Endothelial cell of umbilical vein (primary cell): ENCODE measurements around the gene CSN1S1. TPM values are rescaled to one million over a fixed set of nuclear protein-coding genes. Genes with fewer than 3 reads are reported as not detected.

Experiments used
- Bru-seq: library from RNA; stranded (reverse); fragments of 400-500 nt; gene quantifications from one replicate; lab custom pipeline; 2021; lab: Mats Ljungman, UMichigan
- BruChase-seq, 2 experiments: library from RNA; stranded (reverse); fragments of 400-500 nt; gene quantifications; one replicate each; lab custom pipeline; 2021; lab: Mats Ljungman, UMichigan
- BruUV-seq: library from RNA; stranded (reverse); fragments of 400-500 nt; replicated peaks from 2 replicates; lab custom pipeline; 2021; lab: Mats Ljungman, UMichigan
- CTCF ChIA-PET: fragments of 300-600, 350-600 bp; sonication (Branson Sonifier 250); formaldehyde crosslinking; loops from one replicate; lab custom pipeline; 2021; ENCODE audit warnings: antibody characterized with exemption, inconsistent platforms; lab: Charles Lee
- POLR2A ChIA-PET: fragments of 300-600, 350-600 bp; sonication (Branson Sonifier 250); formaldehyde crosslinking; loops from one replicate; lab custom pipeline; 2021; ENCODE audit warnings: antibody characterized with exemption, inconsistent platforms; lab: Charles Lee
- DNase-seq: peaks from one replicate; pipeline ENCODE4 v3.0.0-alpha.2; 2011; ENCODE audit warnings: low read depth, low spot score
- FAIRE-seq: peaks from 2 replicates; lab custom pipeline; 2011; peaks lifted over from hg19 to GRCh38; lab: Jason Lieb, UNC
- H2AFZ ChIP-seq: 2 replicates; pipeline ENCODE4 v1.6.0; 2012; ENCODE audit warnings: low read depth, low read length, control low read depth, inconsistent platforms
- H3K27ac ChIP-seq: 2 replicates; pipeline ENCODE4 v1.5.1; 2011; ENCODE audit warnings: low read depth, mild to moderate bottlenecking, control low read depth, low read length, moderate library complexity; ENCODE audit not compliant: insufficient read depth
- H3K27me3 ChIP-seq, 2 experiments: 2 replicates each; pipeline versions ENCODE4 v1.6.0 to v1.6.1; 2011; ENCODE audit warnings: low read length in 2 of 2, mixed read lengths in 1 of 2; ENCODE audit not compliant: control insufficient read depth in 2 of 2, insufficient read depth in 2 of 2
- H3K36me3 ChIP-seq, 2 experiments: 2 replicates in 1 of 2; 3 replicates in 1 of 2; pipeline ENCODE4 v1.5.1; 2011; ENCODE audit warnings: low read length in 2 of 2, mild to moderate bottlenecking in 1 of 2, moderate library complexity in 1 of 2; ENCODE audit not compliant: control insufficient read depth in 2 of 2, insufficient read depth in 2 of 2; ENCODE audit errors: extremely low read depth in 1 of 2
- H3K4me1 ChIP-seq: 3 replicates; pipeline ENCODE4 v1.5.1; 2011; ENCODE audit warnings: mild to moderate bottlenecking, low read length; ENCODE audit not compliant: control insufficient read depth, insufficient read depth; ENCODE audit errors: extremely low read depth
- H3K4me2 ChIP-seq: 2 replicates; pipeline ENCODE4 v1.6.1; 2011; ENCODE audit warnings: low read length, control low read depth, mixed read lengths; ENCODE audit not compliant: insufficient read depth
- H3K4me3 ChIP-seq, 3 experiments: fragments of 200-600 bp in 1 of 3; sonication (generic), shearing (Covaris generic) in 1 of 3; replicated peaks in 1 of 3; 2 replicates each; pipeline ENCODE4 v1.5.1; 2011 to 2016; ENCODE audit warnings: control low read depth in 3 of 3, low read length in 3 of 3, mild to moderate bottlenecking in 2 of 3, inconsistent platforms in 1 of 3, low read depth in 1 of 3, moderate library complexity in 1 of 3; ENCODE audit not compliant: insufficient read depth in 1 of 3
- H3K79me2 ChIP-seq: 2 replicates; pipeline ENCODE4 v1.6.0; 2012; ENCODE audit warnings: low read length, inconsistent platforms; ENCODE audit not compliant: control insufficient read depth, insufficient read depth
- H3K9ac ChIP-seq: replicated peaks from 2 replicates; pipeline ENCODE3; 2011; ENCODE audit warnings: low read length, control low read depth; ENCODE audit not compliant: insufficient read depth; ENCODE audit errors: extremely low read depth
- H3K9me1 ChIP-seq: replicated peaks from 3 replicates; pipeline ENCODE4 v1.6.0; 2011; ENCODE audit warnings: mild to moderate bottlenecking, low read length; ENCODE audit not compliant: control insufficient read depth, insufficient read depth; ENCODE audit errors: extremely low read depth
- H3K9me3 ChIP-seq: replicated peaks from 2 replicates; pipeline ENCODE4 v1.5.1; 2012; ENCODE audit warnings: low read length, inconsistent platforms; ENCODE audit not compliant: control insufficient read depth, insufficient read depth
- H4K20me1 ChIP-seq: replicated peaks from 2 replicates; pipeline ENCODE3; 2011; ENCODE audit warnings: mild to moderate bottlenecking, low read length; ENCODE audit not compliant: control insufficient read depth, insufficient read depth; ENCODE audit errors: extremely low read depth
- CTCF ChIP-seq, 2 donors: IDR thresholded peaks; 1 replicate in 1 of 2; 2 replicates in 1 of 2; pipeline ENCODE4 v1.5.1; 2011; ENCODE audit warnings: low read length in 2 of 2, mild to moderate bottlenecking in 2 of 2, moderate library complexity in 2 of 2, control low read depth in 1 of 2, inconsistent platforms in 1 of 2, low read depth in 1 of 2; ENCODE audit not compliant: insufficient read depth in 1 of 2; ENCODE audit errors: extremely low read depth in 1 of 2
- EZH2 ChIP-seq: IDR thresholded peaks from 2 replicates; pipeline ENCODE4 v1.6.1; 2012; ENCODE audit warnings: borderline replicate concordance, low read depth, mild to moderate bottlenecking, moderate library complexity, low read length, inconsistent platforms; ENCODE audit not compliant: severe bottlenecking
- FOS ChIP-seq: IDR thresholded peaks from 2 replicates; pipeline ENCODE4 v1.6.1; 2011; ENCODE audit warnings: mild to moderate bottlenecking, low read length, moderate library complexity, borderline replicate concordance; ENCODE audit not compliant: insufficient read depth
- GATA2 ChIP-seq: IDR thresholded peaks from 2 replicates; pipeline ENCODE4 v1.7.0; 2011; ENCODE audit warnings: low read depth, mild to moderate bottlenecking, moderate library complexity, mixed read lengths, low read length; ENCODE audit not compliant: insufficient read length, insufficient read depth
- JUN ChIP-seq: IDR thresholded peaks from 2 replicates; pipeline ENCODE4 v1.6.1; 2011; ENCODE audit warnings: borderline replicate concordance, low read depth; ENCODE audit not compliant: insufficient read length, insufficient read depth
- MYC ChIP-seq: IDR thresholded peaks from one replicate; pipeline ENCODE4 v1.6.1; 2011; ENCODE audit warnings: mild to moderate bottlenecking, low read depth, low read length
- POLR2AphosphoS5 ChIP-seq: IDR thresholded peaks from 2 replicates; pipeline ENCODE4 v1.6.1; 2012; ENCODE audit warnings: low read depth, mild to moderate bottlenecking, control low read depth, low read length, moderate library complexity; ENCODE audit not compliant: insufficient read depth
- dilution Hi-C: fragments of 300-500 bp; cut with MboI; formaldehyde crosslinking; loops from one replicate; pipeline ENCODE4 v1.15.0; 2019; ENCODE audit warnings: low sequenced_read_pairs; ENCODE audit not compliant: extremely low pct_ligation_motif_present
- intact Hi-C: fragments of 100-400 bp; cut with micrococcal nuclease; formaldehyde crosslinking; loops from one replicate; pipeline ENCODE4 v1.10.0; 2022
- long read RNA-seq: library from polyadenylated mRNA; stranded (forward); transcript quantifications from one replicate; pipeline ENCODE4 v2.0.0, GENCODE V29; 2021
- polyA minus RNA-seq, 3 experiments: library from RNA; depleted of rRNA, polyadenylated mRNA; stranded (reverse); fragments of >200 nt; gene quantifications; 1 replicate in 1 of 3; 2 replicates in 2 of 3; pipeline ENCODE4 v1.2.3, GENCODE V29; 2011
- polyA plus RNA-seq, 4 experiments: library from polyadenylated mRNA; depleted of rRNA in 3 of 4; stranded (reverse) in 3 of 4; unstranded in 1 of 4; fragments of >200 nt; gene quantifications; 2 replicates each; pipeline versions ENCODE4 v1.2.1 to v1.2.3, GENCODE V29; 2011 to 2012; ENCODE audit warnings: missing spikeins in 1 of 4
- total RNA-seq: library from RNA; stranded (reverse); gene quantifications from 2 replicates; pipeline ENCODE4 v1.2.3, GENCODE V29; 2021
- TF ChIP-seq, protein P1 (sequence below): IDR thresholded peaks from 2 replicates; pipeline ENCODE4 v1.6.1; 2011; ENCODE audit not compliant: insufficient read depth, insufficient read length

The CSN1S1 gene
- total RNA-seq (not detected in 2 replicates), polyA plus RNA-seq (not detected in 2 replicates), polyA minus RNA-seq (not detected in 2 replicates), Bru-seq, nascent RNA (not detected), BruChase-seq, experiment 1, labeled RNA remaining after a 6-hour chase (not detected), BruChase-seq, experiment 2, labeled RNA remaining after a 2-hour chase (not detected)
- polyA plus RNA-seq (2011; cell fraction: cytosol; rRNA removed) = 0.11 and 0.13 TPM in 2 replicates
- polyA plus RNA-seq (2011; cell fraction: nucleus; rRNA removed) = not detected in 2 replicates
- not detected in 2 replicates for polyA plus RNA-seq (2012)
- not detected for polyA minus RNA-seq (2011; cell fraction: cytosol; rRNA and poly(A)+ RNA removed)
- polyA minus RNA-seq (2011; cell fraction: nucleus; rRNA and poly(A)+ RNA removed) = not detected in 2 replicates
- long read RNA-seq = 0 reads

DNA sequence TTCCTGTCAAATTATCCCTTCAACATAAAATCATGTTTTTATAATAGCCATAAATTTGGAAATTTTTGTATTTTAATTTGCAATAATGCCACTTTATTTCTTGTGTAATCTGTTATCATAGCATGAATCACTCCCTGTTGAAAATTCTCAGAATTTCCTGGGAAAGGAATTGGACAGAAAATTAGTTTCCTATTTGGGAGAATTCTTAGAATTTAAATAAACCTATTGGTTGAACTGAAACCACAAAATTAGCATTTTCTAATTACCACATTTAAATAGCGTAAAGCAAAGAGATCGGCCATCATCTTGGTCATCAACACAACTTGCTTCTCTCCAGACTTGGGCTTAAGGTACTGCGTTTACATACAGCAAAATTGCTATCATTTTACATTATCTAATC is at the start of gene CSN1S1:
Gene CSN1S1 (plus strand): TSS at position 301 of the 400 bp plus-strand sequence. CDS start 1,488 bp downstream, outside the sequence.
- intact Hi-C loops = no loop called here
- ChIA-PET POLR2A (no interaction called here), CTCF (no interaction called here)
- TF ChIP-seq GATA2 (no peak), FOS (no peak), CTCF (IDR thresholded peaks at IDR 0.05; ENCODE audit: extremely low read depth in 1 of 2, insufficient read depth in 1 of 2, low read depth in 1 of 2, low read length in 2 of 2) (no peak), POLR2AphosphoS5 (no peak), JUN (no peak), EZH2 (no peak), MYC (no peak)
- TF ChIP-seq, protein P1, sequence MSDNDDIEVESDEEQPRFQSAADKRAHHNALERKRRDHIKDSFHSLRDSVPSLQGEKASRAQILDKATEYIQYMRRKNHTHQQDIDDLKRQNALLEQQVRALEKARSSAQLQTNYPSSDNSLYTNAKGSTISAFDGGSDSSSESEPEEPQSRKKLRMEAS = no peak
- Histone ChIP-seq H3K9me1 (no peaks in the 10 kb centered on the region), H2AFZ (no peak within 1 kb of the TSS), H3K9ac (no peak within 1 kb of the TSS), H3K4me2 (no peak within 1 kb of the TSS), H3K9me3 (no peaks in the 10 kb centered on the region), H3K36me3 (no peaks in the 10 kb centered on the region), H3K79me2 (no peaks in the 10 kb centered on the region), H4K20me1 (no peaks in the 10 kb centered on the region), H3K27ac (no peak within 1 kb of the TSS), H3K4me1 (no peaks in the 10 kb centered on the region), H3K4me3 (no peak within 1 kb of the TSS), H3K27me3 (no peaks in the 10 kb centered on the region)
- DNase-seq = no peak
- no TSS peak for BruUV-seq
- dilution Hi-C loops = no loop called here
- no peak for FAIRE-seq
